NOMO-1 (cell line): ENCODE results near the gene AMPD2.

Experiments used
- DNase-seq, 2 experiments: peaks; one replicate each; lab custom pipeline; 2025; ENCODE audit not compliant: unreplicated experiment in 2 of 2; lab: John Stamatoyannopoulos, UW

AMPD2 gene

DNA sequence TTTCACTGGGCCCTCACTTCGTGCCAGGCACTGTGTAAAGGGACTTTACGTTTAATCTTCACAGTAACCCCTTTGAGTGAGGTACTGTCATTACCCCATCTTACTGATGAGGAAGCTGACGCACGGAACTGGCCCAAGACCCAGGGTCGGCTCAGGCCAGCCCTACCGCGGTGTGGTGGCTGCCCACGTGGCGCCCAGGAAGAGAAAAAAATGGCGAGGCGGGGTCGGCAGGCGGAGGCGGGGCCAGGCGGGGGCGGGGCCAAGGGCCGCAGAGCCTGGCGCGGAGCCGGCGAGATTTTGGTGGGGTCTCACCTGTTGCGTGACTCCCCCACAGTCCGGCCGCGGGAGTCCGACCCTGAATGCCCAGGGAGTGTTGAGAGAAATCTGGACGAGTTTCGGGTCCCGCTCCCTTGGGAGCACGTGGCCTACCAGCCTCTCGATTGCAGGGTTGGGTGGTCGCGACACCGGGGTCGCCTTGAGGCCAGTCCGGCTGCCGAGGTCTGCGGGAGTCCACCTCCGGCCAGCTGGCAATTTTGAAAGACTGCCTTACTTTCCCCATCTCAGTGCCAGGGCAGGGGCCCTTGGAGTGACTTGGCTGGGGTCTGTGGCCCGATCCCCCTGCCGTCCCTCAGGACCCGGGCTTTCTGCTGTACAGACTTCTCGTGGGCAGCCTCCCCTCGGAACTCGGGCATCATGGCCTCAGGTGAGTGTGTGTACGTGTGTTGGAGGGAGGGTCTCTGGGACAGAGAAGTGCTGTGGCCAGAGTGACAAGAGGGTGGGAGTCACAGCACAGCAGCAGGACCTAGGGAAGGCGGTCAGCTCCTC, at the start of gene AMPD2, which contains the start of gene GNAT2:
TSS of gene AMPD2 (plus strand) at position 262 of the 825 bp plus-strand sequence. CDS start 1,339 bp downstream, outside the sequence.
TSS of gene GNAT2 (minus strand) at position 41 of the 825 bp plus-strand sequence. CDS start 6,746 bp downstream, outside the sequence.
- DNase-seq, result peak; percentile 70 to 83

DNA sequence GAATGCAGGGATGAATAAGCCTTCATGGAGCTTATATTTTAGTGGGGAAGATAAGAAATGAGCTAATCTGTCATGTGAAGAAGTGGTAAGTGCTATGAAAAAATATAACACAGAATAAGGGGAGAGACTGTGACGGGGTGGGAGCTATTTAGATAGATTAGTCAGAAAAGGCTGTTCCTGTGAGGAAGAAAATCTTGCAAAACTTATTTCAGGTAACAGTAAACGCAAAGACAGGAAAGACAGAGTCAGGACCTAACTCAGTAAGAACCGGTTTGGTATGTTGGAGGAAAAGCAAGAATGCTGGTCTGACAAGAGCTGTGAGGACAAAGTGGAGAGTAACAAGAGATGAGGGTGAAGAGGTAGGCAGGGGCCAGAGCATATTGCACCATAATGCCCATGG, 49.2 kb upstream of the AMPD2 start:
- DNase-seq, result no peak

DNA sequence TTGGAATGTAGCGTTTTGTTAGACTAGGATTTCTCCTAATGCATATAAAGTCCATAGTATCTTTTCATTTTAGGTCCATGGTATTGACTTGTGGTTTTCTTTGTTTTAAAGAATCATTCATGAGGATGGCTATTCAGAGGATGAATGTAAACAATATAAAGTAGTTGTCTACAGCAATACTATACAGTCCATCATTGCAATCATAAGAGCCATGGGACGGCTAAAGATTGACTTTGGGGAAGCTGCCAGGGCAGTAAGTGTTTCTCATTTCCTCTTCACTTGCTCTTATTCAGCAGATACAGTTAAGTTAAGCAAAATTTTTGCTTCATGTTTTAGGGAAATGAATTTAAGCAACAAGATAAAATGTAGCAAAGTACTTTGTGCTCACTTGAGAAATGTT, 45.9 kb upstream of the AMPD2 start:
- peak; percentile 28 to 94 for DNase-seq

DNA sequence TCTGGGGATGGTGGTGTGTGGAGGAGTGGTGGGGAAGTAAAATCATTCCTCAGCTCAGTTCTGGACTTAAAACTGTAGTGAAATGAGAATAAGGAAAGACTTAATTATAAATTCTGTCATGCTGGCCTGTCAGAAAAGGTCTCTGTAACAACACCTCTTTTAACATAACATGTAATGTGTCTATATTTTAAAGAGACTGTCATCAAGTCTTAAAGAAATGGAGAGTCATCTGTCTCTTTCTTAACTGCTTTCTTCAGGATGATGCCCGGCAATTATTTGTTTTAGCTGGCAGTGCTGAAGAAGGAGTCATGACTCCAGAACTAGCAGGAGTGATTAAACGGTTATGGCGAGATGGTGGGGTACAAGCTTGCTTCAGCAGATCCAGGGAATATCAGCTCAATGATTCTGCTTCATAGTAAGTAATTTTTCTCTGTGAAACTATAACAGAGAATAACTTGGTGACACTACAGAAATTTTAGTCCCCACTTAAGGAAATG, 40.6 kb upstream of the AMPD2 start:
- no peak for DNase-seq

DNA sequence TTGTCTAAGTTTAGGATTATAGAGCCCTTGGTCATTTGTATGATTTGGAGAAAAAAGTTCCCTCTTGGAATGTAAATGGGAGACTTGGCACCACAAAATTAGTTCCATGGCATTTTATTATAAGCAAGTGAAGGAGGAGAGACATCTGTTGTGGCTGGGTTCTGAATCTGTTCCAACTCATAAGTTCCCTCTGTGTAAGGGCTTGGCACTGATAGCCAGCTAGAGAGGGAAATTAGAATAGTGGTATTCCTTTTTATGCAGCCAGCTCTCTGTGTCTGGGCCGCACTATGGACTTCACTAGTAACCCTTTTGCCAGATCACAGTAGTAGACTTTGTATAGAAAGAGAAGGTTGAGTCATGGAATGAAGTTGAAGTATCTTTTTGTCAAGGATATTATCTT, 40.1 kb upstream of the AMPD2 start:
- no peak for DNase-seq

DNA sequence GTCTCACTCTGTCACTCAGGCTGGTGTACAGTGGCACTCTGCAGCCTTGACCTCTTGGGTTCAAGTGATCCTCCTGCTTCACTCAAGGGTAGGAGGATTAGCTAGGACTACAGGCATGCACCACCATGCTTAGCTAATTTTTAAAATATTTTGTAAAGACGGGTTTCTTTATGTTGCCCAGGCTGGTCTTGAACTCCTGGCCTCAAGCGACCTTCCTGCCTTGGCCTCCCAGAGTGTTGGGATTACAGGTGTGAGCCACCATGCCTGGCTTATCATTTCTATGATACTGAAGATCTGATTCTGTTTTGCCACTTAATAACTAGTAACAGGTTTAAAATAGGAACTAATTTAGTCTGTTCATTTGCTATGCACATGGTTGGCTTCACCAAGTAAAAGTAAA, 37.6 kb upstream of the AMPD2 start:
- DNase-seq, result no peak

DNA sequence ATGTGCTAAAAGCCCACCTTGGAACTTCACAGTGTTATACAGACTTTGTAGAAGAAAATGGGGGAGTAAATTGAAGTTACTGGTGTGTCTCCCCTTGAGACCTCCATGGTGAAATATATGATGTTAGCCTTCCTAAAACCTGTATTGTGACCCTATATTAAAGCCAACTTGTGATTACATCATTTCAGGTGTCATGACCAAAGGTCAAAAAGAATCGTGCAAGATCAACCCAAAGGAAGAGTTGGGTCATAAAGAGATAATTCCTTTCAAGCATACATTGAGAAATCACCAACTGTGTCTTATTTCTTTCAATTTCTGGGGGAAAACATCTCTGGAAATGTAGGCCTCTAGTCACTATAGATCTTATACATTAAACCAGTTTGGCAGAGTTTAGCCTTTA, 34.9 kb upstream of the AMPD2 start:
- DNase-seq, result no peak

DNA sequence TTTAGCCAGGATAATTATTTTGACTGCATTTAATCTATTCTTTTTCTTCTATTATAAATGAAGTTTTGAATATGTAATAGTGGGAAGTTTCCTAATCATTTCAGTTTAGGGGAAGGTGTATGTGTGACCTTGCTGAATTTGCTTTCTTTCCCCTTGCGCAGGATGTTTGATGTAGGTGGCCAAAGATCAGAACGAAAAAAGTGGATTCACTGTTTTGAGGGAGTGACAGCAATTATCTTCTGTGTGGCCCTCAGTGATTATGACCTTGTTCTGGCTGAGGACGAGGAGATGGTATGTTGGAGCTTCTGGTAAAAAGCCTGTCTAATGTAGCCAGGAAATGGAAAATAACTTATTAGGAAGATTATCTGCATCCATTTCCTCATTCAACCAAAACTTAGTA, 33.6 kb upstream of the AMPD2 start:
- DNase-seq, result no peak

DNA sequence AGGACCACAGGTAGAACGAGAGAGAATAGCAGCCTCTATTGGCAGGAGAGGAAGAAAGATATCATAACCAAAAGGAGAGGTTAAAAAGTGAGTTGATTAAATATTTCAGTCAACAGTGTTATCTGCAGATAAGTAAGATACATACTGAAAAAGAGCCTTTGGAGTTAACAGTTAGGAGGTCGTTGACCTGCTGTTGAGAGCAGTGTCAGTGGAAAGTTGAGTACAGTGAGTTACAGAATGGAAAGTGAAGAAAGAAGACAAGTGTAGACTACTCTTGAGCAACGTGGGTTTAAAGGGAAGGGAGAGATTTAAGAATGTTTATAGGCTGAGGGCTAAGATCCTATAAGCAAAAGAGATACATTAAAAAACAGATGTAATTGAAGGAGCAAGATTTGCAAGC, 30.5 kb upstream of the AMPD2 start:
- DNase-seq, result no peak

DNA sequence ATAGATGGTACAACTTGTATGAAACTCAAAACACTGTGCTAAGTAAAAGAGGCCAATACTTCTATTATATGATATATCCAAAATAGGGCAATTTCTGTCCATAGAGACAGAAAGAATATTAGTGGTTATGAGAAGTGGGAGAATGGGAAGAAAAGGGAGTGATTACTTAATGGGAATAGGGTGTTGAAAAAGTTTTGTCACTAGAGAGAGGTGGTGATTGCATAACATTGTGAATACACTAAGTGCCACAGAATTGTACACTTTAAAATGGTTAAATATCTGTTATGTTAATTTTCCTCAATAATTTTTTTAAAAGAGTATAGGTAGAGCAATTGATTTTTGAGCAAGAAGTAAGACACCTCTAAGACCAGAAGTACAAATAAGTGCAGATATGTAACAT, 30.0 kb upstream of the AMPD2 start:
- no peak for DNase-seq

DNA sequence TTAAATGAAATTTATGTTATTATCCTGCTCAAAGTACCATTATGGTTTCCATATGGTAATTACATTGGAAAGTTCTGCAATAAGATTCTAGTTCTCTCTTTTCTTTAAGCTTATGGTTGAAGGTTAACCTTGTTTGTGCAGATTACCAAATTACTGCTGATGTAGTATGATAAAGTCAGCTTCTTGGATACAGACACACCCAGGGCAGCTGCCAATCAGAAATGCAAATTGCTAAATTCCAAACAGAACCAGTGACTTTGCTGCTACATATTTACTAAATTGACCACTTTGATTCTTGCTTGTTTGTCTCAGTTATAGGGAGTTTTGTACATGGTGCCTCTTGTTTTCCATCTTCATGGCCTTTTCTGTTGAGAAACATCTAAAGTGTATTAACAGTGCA, 26.7 kb upstream of the AMPD2 start:
- no peak for DNase-seq

DNA sequence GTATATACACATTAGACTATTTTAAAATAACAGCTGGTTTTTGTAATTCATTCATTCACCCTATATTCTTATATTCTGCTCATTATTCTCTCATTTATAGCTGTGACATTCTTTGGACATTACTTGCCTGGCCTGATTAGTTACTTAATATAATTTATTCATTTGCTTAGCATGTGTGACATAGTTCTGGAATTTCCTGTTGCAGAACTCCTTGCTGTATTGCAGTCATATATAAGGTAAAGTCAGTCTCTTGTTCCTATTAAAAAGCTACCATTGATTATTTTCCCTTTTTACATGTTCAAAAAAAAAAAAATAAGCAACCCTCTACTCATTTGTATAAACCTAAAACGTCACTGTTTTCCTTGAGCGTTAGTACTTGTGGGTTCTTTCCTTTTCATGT, 24.1 kb upstream of the AMPD2 start:
- no peak for DNase-seq

DNA sequence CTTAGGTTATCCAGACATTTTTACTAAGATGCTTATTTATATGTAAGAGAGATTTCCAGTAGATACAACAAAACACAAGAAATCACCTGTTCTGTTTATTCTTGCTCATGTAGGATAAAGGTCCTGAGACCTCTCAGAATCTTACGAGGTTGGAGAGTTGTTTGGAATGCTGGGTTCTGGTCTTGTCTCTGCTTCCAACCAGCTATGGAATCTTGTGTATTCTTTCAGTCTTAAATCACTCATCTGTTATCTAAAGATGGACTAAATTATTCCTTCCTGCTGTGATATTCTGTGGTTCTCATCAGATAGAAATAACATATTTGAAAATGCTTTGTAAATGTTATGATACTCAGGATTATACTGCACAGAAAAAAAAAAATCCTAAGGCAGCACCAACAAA, 21.5 kb upstream of the AMPD2 start:
- no peak for DNase-seq

DNA sequence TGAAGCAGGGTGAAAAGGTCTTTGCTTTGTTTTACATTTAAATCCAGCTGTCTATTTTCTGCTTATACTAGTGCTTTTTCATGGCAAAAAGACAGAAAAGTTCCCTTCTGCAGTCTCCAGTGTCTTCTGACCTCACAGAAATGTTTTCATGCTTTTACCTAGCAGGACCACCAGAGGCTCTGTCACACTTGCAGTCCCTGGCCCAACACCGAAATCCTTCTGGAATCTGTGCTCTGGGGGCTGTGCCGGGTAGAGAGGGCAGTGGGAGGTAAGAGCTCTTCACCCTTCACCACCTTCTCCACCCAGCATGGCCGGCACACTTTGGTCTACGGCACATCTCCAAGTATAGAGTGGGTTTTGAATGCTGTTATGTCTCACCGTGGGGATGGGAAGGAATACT, 21.0 kb upstream of the AMPD2 start:
- no peak for DNase-seq

DNA sequence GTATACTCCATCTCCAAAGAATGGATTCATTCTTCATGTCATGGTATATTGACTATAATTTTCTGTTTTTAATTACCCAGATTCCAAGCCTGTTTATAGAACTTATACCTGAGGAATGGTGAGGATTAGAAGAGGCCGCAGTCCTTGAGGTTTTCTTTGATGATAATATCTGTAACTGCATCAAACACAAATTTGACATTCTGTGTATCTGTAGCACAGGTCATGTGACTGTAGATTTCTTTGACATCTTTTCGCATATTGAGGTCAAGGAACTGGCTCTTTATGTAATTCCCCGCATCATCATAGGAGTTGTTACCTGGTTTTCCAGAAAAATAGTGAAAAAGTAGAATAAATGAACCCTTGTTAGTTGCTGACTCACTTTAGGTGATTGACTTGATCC, 16.4 kb upstream of the AMPD2 start:
- DNase-seq, result no peak

DNA sequence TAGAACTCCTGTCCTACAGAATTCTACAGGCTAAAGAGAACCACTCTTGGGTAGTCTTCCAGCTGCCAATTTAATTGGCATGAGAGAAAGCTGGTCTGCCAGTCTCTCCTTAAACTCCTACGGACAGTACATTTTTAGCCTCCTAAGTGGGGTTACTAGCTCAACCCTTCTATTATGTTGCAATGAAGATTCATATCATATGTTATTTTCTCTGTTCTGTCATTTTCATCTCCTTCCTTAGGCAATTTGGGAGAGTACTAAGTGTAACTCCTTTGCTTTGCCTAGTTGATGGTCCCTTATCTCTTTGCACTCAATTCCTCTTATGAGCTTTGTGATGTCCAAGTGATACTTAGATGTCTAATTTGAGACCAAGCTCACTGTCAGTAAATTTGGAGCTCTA, 14.3 kb upstream of the AMPD2 start:
- DNase-seq, result no peak

DNA sequence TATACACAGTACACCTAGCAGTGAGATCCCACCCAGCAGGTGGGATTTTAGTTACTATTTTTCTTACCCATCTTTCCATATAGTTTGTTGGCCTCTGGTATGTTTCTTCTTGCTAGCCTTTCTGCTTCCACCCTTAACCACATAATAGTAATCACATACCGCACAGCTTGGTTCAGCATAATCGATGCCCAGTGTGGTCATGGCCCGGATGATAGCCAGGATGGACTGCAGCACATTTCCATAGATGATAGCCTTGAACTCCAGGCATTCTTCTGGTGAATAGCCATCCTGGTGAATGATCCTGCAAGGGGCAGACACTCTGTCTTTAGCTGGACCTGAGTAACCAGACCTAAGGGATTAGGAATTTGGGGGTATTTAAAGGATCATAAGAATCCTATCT, 9.8 kb upstream of the AMPD2 start:
- no peak for DNase-seq

DNA sequence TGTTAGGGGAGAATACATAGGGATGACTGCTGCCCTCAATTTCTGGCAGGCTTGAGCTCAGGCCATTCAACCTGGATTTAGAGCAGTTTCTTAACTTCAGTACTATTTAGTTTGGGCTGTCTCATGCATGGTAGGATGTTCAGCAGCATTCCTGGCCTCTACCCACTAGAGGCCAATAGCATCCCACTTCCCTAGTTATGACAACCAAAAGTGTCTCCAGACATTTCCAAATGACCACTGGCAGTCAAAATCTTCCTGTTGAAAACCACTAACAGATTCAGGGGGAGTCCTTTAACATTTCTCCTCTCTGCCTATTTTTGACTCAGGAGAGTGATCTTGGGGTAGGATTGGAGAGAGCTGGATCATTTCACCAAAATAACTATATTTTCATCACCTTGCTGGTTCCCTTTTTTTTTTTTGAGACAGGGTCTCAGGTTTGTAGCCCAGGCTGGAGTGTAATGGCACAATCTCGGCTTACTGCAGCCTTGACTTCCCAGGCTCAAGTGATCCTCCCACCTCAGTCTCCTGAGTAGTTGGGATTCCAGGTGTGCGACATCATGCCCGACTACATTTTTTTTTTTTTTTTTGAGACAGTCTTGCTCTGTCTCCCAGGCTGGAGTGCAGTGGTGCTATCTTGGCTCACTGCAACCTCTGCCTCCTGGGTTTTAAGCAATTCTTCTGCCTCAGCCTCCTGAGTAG, 8.9 kb upstream of the AMPD2 start:
- no peak for DNase-seq

DNA sequence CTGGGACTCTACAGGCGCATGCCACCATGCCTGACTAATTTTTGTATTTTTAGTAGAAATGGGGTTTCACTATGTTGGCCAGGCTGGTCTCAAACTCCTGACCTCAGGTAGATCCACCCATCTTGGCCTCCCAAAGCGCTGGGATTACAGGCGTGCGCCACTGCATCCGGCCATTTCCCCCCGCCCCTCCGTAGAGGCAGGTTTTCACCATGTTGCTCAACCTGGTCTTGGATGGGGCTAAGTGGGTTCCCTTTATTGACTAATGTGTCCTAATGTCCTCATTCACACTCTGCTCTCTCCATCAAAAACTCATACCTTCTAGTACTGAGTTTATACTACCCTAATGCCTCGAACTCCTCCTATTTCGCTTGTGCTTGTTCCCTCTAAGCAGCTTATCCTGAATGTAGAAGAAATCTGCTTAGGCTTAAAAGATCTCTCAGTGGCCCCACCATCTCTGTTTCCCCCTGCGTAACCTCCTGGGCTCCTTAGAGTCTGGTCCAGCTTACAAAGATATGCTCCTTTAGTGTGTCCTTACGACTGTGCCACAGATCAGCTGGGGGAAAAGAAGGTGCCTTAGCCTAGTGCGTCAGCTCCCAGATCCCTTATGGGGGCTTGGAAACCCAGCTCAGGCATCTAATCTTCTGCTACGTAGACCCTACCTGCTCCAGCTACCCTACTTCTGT, 8.2 kb upstream of the AMPD2 start:
- no peak for DNase-seq

DNA sequence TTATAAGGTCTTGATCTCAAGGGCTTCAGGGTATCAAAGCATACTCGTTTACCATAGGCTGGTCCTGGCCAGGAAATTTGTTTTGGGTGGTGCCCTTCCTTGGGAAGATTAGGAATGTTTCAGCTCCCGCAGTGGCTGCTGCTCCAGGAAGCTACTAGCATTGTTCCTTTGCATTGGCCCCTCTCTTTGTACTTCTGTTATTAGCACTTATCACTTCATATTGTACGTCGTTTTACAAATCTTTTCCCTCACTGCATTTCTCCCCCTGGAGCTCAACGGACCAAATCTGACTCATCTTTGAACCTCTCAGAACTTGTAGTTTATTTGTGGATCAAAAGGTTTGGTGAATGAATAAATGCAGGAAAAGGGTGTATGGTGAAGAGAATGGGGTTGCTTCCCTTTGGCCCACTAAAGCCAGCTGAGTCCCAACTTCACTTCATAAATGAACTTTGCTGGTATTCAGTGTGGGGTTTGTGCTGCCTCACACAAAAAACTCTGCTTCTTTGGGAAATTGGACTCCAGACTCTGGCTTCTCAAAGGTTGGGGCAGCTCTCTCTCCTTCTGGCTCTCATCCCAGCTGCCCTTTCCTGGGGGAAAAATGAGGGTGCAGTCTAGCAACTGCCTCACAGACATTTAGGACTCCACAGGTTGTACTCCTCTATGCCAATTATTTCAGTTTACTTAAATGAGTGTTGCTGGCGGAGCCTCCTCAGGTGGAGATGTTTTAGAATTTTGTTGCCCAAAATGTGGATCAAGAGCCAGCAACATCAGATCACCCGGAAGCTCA, 6.1 kb upstream of the AMPD2 start:
- no peak for DNase-seq

DNA sequence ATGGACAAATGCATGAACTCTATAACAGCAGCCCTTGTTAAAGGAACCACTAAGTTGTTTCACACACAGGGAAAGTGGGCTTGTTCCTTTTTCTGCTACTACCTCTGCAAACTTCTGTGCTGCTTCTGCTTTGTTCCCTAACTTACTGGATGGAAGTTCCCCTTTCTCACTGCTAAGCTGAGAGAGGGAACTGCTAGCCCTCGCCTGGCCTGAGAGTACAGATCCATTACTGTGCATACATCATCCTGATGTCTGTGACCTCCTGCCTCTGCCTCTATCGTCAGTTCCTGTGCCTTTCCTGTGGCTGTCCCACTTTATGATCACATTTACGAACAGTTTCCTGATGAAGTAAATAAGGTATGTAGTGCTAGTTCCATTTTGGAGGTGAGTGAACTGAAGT, 3.8 kb upstream of the AMPD2 start:
- DNase-seq, result peak; percentile 86 to 99
